ENCODE measurements around the gene WDPCP.
"Not testable (repeated sequence)": the region's sequence is repeated elsewhere in the genome, so short reads cannot be mapped to it uniquely, and the experiment has no call there.

Gene WDPCP

DNA sequence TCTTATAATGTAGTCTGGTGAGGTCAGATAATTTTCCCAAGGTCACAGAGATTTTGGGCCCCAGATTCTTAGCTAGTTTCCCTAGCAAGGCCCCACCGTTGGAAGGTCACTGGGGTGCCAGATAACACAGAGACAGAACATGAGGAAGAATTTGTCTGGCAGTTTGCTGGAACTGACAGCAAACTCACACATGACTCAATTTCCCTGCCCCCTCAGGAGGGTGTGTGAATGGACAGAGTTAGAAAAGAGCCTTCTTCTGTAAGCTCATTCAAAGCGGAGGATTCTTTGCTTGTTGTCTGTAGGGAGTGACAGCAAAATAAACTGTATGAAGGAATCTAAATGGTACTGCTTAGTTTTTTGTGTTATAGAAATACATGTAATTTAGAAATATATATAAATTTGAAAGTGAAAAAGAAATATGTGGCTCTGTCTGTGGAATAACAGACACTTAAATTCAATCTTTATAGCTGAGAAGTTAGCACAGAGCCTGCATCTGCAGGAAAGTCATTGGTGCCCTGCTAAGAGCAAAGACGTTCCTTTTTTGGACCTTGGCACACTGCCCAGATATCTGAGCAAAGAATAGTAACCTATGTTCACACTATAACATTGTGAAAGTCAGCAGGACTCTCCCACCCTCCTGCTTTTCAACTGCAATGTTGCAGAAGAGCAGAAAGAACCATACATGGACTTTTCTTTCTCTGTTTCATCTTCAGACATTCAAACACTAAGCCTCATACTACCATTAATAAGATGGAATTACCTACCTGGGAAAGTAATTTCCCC, 2.5 kb upstream of the WDPCP start:
- no peak for DNase-seq

DNA sequence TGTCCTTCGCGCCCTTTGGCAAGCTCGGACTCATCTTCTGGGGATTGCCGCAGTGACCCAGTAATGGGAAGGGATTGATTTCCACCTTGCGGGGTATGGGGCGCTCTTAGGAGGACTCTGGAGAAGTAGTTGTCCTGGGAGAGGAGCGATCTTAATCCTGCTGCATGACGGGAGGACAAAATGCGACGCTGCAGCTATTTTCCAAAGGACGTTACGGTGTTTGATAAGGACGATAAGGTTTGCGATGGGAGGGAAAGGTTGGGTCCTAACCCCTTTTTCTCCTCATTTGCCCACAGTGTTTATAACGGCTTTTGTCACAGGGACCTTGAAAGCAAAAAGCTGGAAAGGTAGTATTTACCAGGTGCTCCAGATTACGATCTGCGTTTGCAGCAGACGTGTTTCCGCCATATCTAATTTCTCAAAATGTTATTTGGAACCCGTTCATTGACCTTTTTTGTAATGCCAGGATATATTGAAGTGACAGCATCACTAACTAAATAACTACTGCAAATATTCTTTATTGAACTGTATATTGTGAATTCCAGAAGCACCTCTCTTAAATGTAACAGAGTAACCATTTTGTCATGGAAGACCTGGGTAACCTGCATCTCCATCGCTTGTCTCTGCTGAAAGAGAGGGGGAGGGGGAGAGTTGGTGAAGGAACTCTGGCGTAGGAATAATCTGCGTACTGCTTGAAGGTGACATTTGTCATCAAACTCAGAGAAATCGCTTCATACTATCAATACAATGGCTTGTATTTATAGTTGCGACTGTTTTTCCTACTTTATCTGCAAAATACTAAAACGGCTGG, 1.1 kb upstream of the WDPCP start:
- no peak for DNase-seq

DNA sequence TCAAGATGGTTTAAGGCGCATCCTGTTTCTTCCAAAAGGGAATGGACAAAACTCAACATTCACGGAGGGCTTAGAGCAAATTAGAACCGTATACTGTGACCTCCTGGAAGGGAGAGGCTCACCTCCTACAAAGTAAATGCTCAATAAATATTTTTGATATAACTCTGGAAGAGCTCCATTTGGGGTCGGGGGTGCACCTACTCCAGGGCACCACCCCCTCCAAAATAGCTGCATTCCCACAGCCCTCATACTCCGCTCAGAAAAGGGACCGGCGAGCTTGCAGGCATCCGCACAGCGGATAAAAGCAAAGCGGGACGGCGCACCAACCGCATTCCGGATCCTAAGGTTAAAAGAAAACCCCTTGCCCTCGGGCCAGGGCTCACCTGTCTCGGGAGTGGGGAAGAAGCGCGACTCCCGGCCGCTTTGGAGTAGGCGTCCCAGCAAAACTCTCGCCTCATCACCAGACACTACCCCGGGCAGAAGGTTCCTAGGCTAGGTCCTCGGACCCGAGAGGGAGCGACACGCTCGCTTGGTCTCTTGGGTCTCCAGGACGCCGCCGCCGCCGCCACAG, 378 bp downstream of the WDPCP start:
- peak; percentile 53 for DNase-seq

DNA sequence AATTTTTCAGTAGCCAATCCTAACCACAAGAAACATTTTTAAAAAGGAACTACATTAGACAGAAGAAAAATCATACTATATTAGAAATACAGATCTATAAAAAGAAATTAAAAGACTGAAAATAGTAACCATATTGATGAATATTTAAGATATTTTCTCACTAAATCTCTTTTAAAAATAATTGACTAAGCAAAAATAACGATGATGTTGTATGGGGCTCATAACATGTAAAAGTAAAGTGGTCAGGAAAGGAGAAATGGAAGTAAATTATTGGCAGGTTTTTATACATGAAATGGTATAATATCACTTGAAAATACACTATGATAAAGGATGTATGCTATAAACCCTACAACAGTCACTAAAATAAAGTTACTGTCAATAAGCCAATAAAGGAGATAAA, 5.4 kb downstream of the WDPCP start:
- DNase-seq, result no peak

DNA sequence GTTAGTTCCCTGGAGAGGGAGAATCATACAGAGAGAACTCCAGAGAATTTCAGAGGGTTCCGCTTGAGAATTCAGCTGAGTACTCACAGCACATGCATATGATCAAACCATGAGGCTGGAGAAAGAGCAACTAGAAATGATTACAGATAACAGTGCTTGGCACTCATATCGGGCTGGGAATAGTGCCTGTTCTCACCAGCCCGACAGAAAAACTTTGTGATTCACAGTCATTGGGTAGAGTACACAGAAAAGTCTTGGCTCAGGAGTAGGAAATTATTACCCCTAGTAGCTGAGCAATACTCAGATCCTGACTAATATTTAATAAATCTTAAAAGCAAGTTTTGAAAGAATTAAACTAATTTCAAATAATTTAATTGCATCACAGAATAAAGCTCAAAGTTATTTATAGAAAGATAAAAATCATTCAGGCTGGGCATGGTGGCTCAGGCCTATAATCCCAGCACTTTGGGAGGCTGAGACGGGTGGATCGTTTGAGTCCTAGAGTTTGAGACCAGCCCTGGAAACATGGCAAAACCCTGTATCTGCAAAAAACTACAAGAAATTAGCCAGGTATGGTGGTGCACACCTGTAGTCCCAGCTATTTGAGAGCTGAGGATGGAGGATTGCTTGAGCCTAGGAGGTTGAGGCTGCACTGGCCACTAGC, 6.8 kb downstream of the WDPCP start:
- no peak for DNase-seq

DNA sequence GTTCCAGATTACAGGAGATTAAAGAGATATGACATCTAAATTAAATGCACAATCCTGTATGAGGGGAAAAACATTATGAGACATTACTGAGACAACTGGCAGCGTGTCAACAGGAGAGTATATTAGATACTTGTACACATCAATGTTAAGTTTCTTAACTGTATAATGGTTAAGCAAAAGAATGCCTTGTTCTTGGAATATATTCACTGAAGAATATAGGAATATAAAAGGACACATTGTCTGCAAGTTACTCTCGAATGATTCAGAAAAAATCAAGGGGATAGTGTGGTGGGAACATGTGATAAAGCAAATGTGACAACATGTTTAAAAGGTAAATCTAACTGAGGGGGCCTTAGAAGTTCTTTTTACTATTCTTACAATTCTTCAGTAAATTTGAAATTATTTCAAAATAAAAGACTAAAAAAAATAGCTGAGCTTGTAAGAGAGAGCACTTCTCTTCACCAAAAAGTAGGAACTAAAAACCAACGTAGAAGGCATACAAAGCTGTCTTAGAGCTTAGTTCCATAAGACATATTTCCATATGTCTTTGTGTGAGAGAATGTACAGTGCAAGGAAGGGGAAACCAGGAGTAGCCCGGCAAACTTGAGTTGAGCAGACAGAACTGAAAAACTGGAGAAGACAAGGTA, 7.5 kb downstream of the WDPCP start:
- no peak for DNase-seq

DNA sequence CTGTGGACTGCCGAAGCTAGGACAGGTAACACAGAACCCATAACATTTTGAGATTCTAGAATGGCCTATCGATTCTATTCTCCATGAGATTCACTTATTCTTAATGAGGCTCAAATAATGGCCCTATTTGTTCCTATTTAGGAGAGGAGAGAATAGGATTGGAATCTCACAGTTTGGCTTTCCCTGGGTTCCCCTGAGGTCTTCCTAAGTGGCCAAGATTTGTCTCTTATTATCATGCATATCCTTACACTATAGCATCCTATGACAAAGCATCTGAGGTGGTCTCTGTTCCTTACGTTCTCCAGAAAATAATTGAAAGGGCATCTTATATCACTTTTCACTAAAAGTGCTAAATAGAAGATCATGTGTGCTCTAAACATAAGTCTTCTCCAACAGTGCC, 9.5 kb downstream of the WDPCP start:
- DNase-seq, result no peak

DNA sequence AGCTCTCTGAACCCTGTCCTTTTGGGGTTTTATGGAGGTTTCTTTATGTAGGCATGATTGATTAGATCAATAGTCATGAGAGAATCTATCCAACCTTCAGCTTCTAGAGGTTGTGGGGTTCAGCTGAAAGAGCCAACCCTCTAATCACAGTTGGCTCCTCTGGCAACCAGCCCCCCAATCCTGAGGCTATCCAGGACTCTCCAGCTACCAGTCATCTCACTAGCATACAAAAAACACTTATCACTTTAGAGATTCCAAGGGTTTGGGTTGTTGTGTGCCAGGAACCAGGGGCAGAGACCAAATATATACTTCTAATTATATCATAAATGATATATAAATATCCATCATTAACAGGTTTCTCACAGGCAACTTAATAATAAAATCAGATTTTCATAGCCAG, 11.7 kb downstream of the WDPCP start:
- DNase-seq, result no peak

DNA sequence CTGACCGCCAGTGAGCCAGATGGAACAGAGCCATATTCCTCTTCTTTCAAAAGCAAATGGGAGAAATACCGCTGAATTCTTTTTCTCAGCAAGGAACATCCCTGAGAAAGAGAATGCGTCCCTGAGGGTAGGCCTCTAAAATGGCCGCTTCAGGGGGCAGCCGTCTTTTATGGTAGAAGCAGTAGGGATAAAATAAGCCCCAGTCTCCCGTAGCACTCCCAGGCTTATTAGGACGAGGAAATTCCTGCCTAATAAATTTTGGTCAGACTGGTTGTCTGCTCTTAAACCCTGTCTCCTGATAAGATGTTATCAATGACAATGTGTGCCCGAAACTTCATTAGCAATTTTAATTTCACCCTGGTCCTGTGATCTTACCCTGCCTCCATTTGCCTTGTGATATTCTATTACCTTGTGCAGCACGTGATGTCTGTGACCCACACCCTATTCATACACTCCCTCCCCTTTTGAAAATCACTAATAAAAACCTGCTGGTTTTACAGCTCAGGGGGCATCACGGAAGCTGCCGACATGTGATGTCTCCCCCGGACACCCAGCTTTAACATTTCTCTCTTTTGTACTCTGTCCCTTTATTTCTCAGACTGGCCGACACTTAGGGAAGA, 14.4 kb downstream of the WDPCP start:
- DNase-seq, result not testable (repeated sequence)

DNA sequence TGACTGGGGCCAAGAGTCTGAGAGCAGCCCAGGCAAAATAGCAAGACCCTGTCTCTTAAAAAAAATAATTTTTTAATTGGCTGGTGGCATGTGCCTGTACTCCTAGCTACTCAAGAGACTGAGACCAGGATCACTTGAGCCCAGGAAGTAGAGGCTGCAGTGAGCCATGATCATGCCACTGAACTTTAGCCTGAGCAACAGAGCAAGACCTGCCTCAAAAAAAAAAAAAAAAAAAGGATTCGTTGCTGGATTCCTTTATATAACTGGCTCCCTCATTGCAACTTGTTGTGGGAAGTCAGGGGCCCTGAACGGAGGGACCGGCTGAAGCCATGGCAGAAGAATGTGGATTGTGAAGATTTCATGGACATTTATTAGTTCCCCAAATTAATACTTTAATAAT, 15.3 kb downstream of the WDPCP start:
- not testable (repeated sequence) for DNase-seq

DNA sequence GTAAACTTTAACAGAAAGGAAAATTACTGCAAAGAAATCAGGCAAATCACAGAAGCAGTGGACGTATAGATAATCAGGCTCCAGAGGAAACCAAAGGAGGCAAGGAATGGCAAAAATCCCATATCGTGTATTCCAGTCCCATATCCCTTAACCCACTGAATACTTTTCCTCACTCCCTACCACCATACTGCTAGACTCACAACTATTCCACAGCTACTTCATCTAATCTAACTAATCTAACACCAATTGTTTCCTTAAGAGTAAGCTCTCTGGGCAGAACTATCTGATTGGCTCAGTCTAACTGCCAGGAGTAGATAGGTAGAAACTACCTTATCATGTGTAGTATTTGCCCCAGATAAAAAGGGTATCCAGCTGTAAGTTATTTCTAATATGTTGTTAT, 16.3 kb downstream of the WDPCP start:
- DNase-seq, result no peak

DNA sequence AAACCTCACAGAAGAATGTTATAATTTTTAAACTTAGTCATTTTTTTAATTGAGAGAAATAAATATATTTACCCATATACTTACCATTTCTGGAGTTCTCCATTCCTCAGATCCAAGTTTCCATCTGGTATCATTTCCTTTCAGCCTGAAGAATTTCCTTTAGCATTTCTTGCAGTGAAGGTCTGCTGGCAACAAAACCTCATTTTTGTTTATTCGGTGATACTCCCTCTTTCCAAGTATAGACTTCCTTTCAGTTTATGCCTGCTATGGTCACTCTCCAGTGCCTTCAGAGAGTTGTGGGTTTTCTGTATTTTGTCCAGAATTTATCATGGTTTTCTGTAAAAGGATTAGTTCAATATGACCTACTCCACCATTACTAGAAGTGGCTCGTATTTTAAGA, 17.0 kb downstream of the WDPCP start:
- no peak for DNase-seq

DNA sequence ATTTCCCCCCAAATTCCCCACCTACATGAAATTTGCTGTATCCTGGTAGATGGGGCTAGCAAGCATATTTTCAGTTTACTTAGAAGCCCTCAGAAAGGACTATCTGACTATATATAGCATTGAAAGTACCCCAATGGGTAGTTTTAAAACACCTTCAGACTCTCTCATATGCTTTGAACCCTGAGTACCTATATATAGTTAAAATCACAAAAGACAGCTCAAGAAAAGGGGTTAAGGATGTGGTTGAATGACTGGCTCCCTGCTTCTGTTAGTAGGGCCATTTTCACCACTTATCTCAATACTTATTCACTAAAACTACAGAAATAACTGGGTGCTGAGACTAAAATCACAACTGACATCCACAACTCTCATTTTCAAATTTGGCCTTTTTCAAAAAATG, 18.5 kb downstream of the WDPCP start:
- DNase-seq, result no peak

DNA sequence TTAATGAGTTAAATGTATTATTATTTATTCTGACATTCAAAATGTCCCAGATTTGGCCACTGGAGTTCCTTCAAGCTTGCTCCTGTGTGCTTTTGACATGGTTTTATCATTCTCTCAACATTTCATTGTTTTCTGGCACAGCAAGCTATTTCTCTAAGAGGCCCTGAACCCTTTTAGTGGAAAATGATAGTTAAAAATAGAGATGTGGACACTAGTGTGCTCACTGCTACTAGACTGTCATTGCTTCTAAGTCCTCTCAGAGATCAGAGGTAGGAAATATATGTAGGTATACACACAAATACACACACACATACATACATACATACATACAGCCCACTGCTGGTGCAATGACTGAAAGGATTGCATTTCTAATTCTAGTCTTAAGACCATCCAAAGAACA, 25.5 kb downstream of the WDPCP start:
- DNase-seq, result no peak

DNA sequence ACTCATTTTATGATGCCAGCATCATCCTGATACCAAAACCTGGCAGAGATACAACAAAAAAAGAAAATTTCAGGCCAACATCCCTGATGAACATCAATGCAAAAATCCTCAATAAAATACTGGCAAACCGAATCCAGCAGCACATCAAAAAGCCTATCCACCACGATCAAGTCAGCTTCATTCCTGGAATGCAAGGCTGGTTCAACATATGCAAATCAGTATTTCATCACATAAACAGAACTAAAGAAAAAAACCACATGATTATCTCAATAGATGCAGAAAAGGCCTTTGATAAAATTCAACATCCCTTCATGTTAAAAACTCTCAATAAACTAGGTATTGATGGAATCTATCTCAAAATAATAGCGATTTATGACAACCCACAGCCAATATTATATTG, 29.4 kb downstream of the WDPCP start:
- not testable (repeated sequence) for DNase-seq

DNA sequence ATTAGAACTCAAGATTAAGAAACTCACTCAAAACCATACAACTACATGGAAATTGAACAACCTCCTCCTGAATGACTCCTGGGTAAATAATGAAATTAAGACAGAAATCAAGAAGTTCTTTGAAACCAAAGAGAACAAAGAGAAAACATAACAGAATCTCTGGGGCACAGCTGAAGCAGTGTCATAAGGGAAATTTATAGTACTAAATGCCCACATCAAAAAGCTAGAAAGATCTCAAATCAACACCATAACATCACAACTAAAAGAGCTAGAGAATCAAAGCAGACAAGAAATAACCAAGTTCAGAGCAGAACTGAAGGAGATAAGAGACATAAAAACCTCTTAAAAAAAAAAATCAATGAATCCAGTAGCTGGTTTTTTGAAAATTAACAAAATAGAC, 30.5 kb downstream of the WDPCP start:
- not testable (repeated sequence) for DNase-seq

DNA sequence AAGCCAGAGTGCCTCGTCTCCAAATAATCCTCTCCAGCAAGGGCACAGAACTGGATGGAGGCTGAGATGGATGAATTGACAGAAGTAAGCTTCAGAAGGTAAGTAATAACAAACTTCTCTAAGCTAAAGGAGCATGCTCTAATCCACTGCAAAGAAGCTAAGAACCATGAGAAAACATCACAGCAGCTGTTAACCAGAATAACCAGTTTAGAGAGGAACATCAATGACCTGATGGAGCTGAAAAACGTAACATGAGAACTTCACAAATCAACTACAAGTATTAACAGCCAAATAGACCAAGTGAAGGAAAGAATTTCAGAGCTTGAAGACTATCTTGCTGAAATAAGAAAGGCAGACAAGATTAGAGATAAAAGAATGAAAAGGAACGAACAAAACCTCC, 32.3 kb downstream of the WDPCP start:
- DNase-seq, result no peak

DNA sequence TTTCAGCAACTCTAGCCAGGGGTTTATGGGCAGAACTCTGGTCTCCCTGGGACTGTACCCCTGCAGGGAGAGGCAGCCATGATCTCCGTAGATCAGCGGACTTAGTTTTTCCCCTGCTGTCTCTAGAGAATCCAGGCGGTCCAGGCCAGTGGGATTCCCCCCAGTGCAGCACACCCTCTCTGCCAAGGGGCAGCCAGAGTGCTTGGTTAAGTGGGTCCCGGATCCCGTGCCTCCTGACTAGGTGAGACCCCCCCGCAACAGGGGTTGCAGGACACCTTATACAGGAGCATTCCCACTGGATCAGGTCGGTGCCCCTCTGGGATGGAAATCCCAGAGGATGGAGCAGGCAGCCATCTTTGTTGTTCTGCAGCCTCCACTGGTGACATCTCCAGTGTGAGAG, 33.0 kb downstream of the WDPCP start:
- no peak for DNase-seq

DNA sequence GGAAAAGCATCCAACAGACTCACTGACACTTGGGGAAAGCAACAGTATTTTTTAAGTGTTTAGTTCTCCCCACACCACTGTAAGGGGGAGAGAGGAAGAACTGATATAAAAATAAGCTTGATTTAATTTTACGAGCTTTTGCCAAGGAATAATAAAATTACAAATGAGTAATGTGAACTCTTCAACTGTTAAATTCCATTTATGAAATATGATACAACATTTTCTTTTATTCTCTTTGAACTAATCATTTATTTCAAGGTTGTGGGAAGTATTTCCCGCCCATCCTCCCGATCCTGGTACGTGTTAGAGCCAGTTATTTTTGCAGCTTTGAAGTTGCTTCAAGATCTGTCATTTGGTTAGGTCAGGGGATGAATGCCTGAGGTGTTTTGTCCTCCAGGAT, 35.2 kb downstream of the WDPCP start:
- no peak for DNase-seq

DNA sequence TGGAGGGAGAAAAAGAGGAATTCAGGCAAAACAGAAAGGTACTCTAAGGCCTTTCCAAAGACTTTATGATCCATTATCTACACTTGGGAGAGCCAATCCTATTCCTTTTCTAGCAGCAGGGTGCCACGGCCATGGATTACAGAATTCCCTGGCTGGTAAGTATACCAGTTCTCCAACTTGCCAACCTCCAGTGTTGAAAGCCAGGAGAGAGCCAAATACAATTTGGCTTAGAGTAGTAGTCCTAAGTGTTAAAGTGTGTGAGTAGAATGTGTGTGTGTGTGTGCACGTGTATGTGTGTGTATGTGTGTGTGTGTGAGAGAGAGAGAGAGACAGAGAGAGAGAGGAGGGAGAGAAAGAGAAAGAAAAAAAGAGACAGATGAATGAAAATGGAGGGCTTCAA, 43.3 kb downstream of the WDPCP start:
- no peak for DNase-seq

DNA sequence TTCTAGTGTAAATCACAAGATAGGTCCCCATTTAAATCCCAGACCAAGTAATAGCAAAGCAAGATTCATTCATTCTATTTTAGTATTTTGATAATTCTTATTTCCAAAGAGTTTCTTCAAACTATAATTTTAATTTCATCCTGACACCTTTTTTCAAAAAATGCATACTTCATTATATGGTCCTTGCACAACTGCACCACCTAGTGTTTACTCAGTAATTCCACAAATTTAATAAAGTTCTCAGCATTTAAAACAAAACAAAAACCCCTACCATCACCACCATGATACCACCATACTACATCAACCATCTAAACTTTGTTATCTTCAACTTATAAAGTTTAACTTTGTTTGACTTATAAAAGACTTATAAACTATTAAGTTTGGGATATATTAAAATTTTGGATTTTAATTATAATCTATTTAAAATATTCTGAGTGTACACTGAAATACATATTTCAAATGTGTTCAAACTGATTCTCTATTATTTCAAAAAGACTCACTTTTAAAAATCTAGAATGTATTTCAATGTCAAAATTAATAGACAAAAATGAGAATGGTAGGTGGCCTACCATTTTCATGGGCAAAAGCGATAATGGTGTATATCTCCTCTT, 44.2 kb downstream of the WDPCP start:
- no peak for DNase-seq

Measured in effector CD8-positive, alpha-beta T cell (primary cell).